Uterus (tissue), 4 donors: ENCODE results near the gene ORMDL2. TPM values are rescaled to one million over a fixed set of nuclear protein-coding genes. Genes with fewer than 3 reads are reported as not detected.

Experiments
- DNase-seq, 2 donors: peaks; one replicate each; pipeline ENCODE4 v3.0.0-alpha.2; 2019 to 2020
- H3K27ac ChIP-seq, 2 donors: fragments of 200-600 bp; sonication (generic); 1 replicate in 1 of 2; 2 replicates in 1 of 2; pipeline ENCODE4 v1.5.1; 2016 to 2018
- H3K27me3 ChIP-seq, 2 donors: fragments of 200-600 bp; sonication (generic); one replicate each; pipeline ENCODE4 v1.5.1; 2018 to 2019; ENCODE audit warnings: control low read depth in 1 of 2
- H3K36me3 ChIP-seq, 2 donors: fragments of 200-600 bp; sonication (generic); one replicate each; pipeline ENCODE4 v1.5.1; 2019; ENCODE audit warnings: control low read depth in 1 of 2
- H3K4me1 ChIP-seq, 2 donors: fragments of 200-600 bp; sonication (generic); one replicate each; pipeline ENCODE4 v1.5.1; 2018 to 2019; ENCODE audit warnings: control low read depth in 1 of 2
- H3K4me3 ChIP-seq, 2 donors: fragments of 200-600 bp; sonication (generic); 1 replicate in 1 of 2; 2 replicates in 1 of 2; pipeline ENCODE4 v1.5.1; 2018 to 2019; ENCODE audit warnings: mild to moderate bottlenecking in 1 of 2
- H3K9me3 ChIP-seq, 2 donors: fragments of 200-600 bp; sonication (generic); one replicate each; pipeline ENCODE4 v1.5.1; 2019; ENCODE audit warnings: control low read depth in 1 of 2
- POLR2A ChIP-seq, 2 donors: fragments of 450-650 bp; IDR thresholded peaks; one replicate each; pipeline ENCODE4 v1.6.1; 2016; ENCODE audit warnings: antibody characterized with exemption in 2 of 2, mild to moderate bottlenecking in 1 of 2, moderate library complexity in 1 of 2
- intact Hi-C: fragments of 100-400 bp; cut with DNase I; formaldehyde crosslinking; loops from one replicate; pipeline ENCODE4 v1.15.1; 2023; ENCODE audit warnings: low total_unique reads
- total RNA-seq, 4 donors: library from RNA; depleted of rRNA in 3 of 4; stranded (reverse); fragments of >200 nt in 3 of 4; gene quantifications; one replicate each; pipeline versions ENCODE4 v1.1.0 to v1.2.4, GENCODE V29; 2014 to 2023
- TF ChIP-seq, protein P1 (sequence below), 4 experiments: fragments of 200-600 bp in 2 of 4; fragments of 450-650 bp in 2 of 4; sonication (generic) in 2 of 4; IDR thresholded peaks; one replicate each; pipeline ENCODE4 v1.5.1; 2016 to 2019; ENCODE audit warnings: antibody characterized with exemption in 4 of 4, mild to moderate bottlenecking in 2 of 4, moderate library complexity in 1 of 4
- donor health status: DM: yes; HTN: yes; CAD: no.

ORMDL2 gene
- total RNA-seq, 4 donors from 2014 or later: 1.3 to 38.6 (median 7.5) TPM

DNA sequence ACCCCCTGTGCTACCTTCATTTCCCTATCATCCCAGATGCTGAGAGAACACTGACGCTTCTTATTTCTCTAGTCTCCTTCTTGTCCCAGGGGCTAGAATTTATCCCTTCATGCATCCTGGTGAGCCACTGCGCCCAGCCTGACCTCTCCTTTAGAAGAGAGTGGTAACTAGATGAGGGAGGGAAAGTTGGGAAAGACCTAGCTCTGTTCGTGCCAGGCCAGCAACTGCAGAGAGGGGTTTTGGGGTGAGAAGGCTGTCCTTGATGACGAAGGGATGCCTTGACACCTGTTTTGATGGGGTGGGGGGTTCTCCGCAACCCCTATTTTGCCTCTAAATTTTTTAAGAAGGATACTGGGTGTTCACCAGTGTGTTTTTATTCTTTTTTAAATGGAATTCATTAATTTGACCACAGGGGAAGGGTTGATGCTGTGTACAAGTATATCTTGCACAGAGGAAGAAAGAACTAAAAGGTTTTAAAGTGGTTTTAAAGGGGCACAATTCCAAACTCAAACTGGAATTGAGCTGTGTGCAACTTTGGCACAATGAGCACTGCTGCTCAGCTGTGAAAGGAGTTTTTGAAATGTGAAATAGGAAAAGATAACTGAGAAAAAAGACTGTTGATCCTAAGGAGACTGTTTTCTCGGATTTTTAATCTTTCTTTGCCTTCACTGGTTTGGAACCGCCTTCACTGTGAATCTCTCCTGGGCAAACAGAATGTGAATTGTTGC is 31.9 kb downstream of the ORMDL2 start:
- no peak for TF ChIP-seq POLR2A (IDR thresholded peaks at IDR 0.05)
- TF ChIP-seq, protein P1, sequence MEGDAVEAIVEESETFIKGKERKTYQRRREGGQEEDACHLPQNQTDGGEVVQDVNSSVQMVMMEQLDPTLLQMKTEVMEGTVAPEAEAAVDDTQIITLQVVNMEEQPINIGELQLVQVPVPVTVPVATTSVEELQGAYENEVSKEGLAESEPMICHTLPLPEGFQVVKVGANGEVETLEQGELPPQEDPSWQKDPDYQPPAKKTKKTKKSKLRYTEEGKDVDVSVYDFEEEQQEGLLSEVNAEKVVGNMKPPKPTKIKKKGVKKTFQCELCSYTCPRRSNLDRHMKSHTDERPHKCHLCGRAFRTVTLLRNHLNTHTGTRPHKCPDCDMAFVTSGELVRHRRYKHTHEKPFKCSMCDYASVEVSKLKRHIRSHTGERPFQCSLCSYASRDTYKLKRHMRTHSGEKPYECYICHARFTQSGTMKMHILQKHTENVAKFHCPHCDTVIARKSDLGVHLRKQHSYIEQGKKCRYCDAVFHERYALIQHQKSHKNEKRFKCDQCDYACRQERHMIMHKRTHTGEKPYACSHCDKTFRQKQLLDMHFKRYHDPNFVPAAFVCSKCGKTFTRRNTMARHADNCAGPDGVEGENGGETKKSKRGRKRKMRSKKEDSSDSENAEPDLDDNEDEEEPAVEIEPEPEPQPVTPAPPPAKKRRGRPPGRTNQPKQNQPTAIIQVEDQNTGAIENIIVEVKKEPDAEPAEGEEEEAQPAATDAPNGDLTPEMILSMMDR (IDR thresholded peaks at IDR 0.05): no peak
- intact Hi-C loops: no loop called here
- Histone ChIP-seq H3K4me1 (peaks cover 7 to 12% of the 10 kb centered on the region in 2 donors), H3K36me3 (no peaks in the 10 kb centered on the region), H3K9me3 (no peaks in the 10 kb centered on the region), H3K4me3 (no peak overlapping the region), H3K27me3 (no peaks in the 10 kb centered on the region), H3K27ac (peak overlapping the region; percentile 96 to 99)
- DNase-seq: no peak

DNA sequence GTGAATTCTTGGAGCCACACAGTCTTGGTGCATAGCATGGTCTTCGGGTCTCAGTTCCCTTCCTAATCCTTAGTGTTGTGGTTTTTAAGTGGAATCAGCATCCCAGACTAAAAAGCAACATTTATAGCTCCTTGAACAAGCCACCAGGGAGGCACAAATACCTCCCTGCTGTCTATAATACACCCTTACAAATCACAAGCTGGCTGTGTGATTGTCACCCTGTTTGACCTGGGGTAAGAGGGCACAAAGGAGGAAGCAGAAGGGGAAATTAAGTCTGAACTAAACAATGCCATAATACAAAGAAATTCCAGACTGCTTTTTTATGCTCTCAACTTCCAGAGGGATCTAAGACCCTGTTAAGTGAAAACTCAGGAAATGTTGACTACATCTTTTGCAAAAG is 32.6 kb downstream of the ORMDL2 start:
- peaks cover 7 to 12% of the 10 kb centered on the region in 2 donors for H3K4me1 ChIP-seq
- H3K36me3 ChIP-seq: no peaks in the 10 kb centered on the region
- H3K9me3 ChIP-seq: no peaks in the 10 kb centered on the region
- H3K27me3 ChIP-seq: no peaks in the 10 kb centered on the region
- TF ChIP-seq, protein P1 (IDR thresholded peaks at IDR 0.05): no peak
- no peak for TF ChIP-seq POLR2A (IDR thresholded peaks at IDR 0.05)
- intact Hi-C loops: no loop called here
- H3K27ac ChIP-seq: peak overlapping the region in 1 of 2 donors; percentile 96
- no peak overlapping the region for H3K4me3 ChIP-seq
- DNase-seq: no peak

DNA sequence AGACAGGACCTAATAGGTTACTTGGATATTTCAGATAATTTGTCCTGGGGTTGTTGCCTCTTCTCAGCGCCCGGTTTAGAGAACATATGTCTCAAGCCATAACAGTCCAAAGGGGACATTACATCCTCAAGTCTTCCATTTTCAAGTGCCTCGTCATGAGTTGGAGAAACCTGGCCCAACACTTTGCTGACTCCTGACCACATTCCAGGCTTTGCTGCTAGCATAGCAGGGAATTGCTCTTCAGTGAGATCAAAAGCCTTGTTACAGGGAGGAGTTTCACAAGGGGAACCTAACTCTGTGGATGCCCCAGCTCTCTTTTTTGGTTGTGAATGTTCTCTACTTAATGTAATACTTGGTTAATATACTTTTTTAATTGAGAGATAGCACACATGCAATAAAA is 33.1 kb downstream of the ORMDL2 start:
- intact Hi-C loops: no loop called here
- no peak for DNase-seq
- Histone ChIP-seq H3K27ac (no peak overlapping the region), H3K27me3 (no peaks in the 10 kb centered on the region), H3K9me3 (no peaks in the 10 kb centered on the region), H3K4me1 (peaks cover 7 to 12% of the 10 kb centered on the region in 2 donors), H3K36me3 (no peaks in the 10 kb centered on the region), H3K4me3 (no peak overlapping the region)
- TF ChIP-seq, protein P1 (IDR thresholded peaks at IDR 0.05): no peak
- no peak for TF ChIP-seq POLR2A (IDR thresholded peaks at IDR 0.05)

DNA sequence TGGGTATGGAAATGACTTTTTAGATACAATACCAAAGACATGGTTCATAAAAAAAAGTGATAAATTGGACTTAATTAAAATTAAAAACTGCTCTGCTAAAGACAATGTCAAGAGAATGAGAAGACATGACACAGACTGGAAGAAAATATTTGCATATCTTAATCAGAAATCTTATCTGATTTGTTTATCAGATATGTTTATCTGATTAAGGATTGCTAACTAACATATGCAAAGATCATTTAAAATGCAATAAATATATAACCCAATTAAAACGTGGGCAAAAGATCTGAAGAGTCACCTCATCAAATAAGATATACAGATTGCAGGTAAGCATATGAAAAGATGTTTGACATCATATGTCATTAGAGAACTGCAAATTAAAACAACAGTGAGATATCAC is 34.9 kb downstream of the ORMDL2 start:
- TF ChIP-seq, protein P1 (IDR thresholded peaks at IDR 0.05): no peak
- TF ChIP-seq POLR2A (IDR thresholded peaks at IDR 0.05): no peak
- intact Hi-C loops: no loop called here
- no peak overlapping the region for H3K4me3 ChIP-seq

DNA sequence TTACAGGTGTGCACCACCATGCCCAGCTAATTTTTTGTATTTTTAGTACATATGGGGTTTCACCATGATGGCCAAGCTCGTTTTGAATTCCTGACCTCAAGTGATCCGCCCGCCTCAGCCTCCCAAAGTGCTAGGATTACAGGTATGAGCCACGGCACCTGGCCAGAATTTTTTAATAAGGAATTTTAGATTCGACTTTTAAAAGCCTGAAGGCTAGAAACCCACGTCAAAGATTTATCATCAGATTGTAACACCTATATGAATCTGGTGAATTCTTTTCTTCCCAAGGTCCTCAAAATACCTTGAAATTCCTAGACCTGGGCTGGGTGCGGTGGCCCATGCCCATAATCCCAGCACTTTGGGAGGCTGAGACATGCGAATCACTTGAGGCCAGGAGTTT is 43.6 kb downstream of the ORMDL2 start:
- DNase-seq: no peak
- TF ChIP-seq, protein P1 (IDR thresholded peaks at IDR 0.05): no peak
- TF ChIP-seq POLR2A (IDR thresholded peaks at IDR 0.05): no peak

More for the DNA sequence above, 34.9 kb downstream of the ORMDL2 start:
- Histone ChIP-seq H3K9me3 (no peaks in the 10 kb centered on the region), H3K27me3 (no peaks in the 10 kb centered on the region), H3K27ac (no peak overlapping the region), H3K4me1 (no peaks in the 10 kb centered on the region), H3K36me3 (no peaks in the 10 kb centered on the region)
- no peak for DNase-seq

More for the DNA sequence above, 43.6 kb downstream of the ORMDL2 start:
- H3K36me3 ChIP-seq: no peaks in the 10 kb centered on the region
- intact Hi-C loops: no loop called here
- H3K27me3 ChIP-seq: no peaks in the 10 kb centered on the region
- H3K9me3 ChIP-seq: peaks cover 0 to 9% of the 10 kb centered on the region in 2 donors
- no peaks in the 10 kb centered on the region for H3K4me1 ChIP-seq
- H3K4me3 ChIP-seq: no peak overlapping the region
- no peak overlapping the region for H3K27ac ChIP-seq
